WTC11 (cell line): ENCODE results near the gene PTPN12. TPM values are rescaled to one million over a fixed set of nuclear protein-coding genes. Genes with fewer than 3 reads are reported as not detected.

Experiments used
- ATAC-seq: fragments of 200-7000 bp; cut with Tn5 transposase; 2 replicates; pipeline ENCODE4 v1.10.0; 2021; ENCODE audit warnings: mild to moderate bottlenecking, moderate library complexity
- CTCF ChIA-PET: fragments of 300-600 bp; sonication (Branson Sonifier 250); formaldehyde crosslinking; loops from one replicate; lab custom pipeline; 2021; ENCODE audit warnings: antibody characterized with exemption; lab: Charles Lee
- POLR2A ChIA-PET: fragments of 350-600 bp; sonication (Branson Sonifier 250); formaldehyde crosslinking; loops from one replicate; lab custom pipeline; 2021; ENCODE audit warnings: antibody characterized with exemption; lab: Charles Lee
- DNase-seq: peaks from one replicate; pipeline ENCODE4 v3.0.0; 2021; ENCODE audit warnings: low spot score
- H3K27ac Mint-ChIP-seq: 2 replicates; pipeline ENCODE4 v1.8.0; 2021; ENCODE audit warnings: mixed read lengths
- H3K27me3 Mint-ChIP-seq: 2 replicates; pipeline ENCODE4 v1.8.0; 2021; ENCODE audit warnings: low read depth, mild to moderate bottlenecking, moderate library complexity, mixed read lengths
- H3K36me3 Mint-ChIP-seq: 2 replicates; pipeline ENCODE4 v1.8.0; 2021; ENCODE audit warnings: mixed read lengths
- H3K4me1 Mint-ChIP-seq: 2 replicates; pipeline ENCODE4 v1.8.0; 2022; ENCODE audit warnings: mixed read lengths
- H3K4me3 Mint-ChIP-seq: 2 replicates; pipeline ENCODE4 v1.8.0; 2021; ENCODE audit warnings: mild to moderate bottlenecking, moderate library complexity, mixed read lengths
- H3K9me3 Mint-ChIP-seq: 2 replicates; pipeline ENCODE4 v1.8.0; 2021; ENCODE audit warnings: mixed read lengths
- AFF4 ChIP-seq: sonication (generic); formaldehyde crosslinking; IDR thresholded peaks from 2 replicates; pipeline ENCODE4 v1.8.1; 2023; ENCODE audit warnings: mild to moderate bottlenecking, missing genetic modification reagents, borderline replicate concordance
- E2F4 ChIP-seq: sonication (generic); formaldehyde crosslinking; IDR thresholded peaks from 2 replicates; pipeline ENCODE4 v1.8.1; 2022; ENCODE audit warnings: low read depth, mild to moderate bottlenecking, moderate library complexity, missing genetic modification reagents, borderline replicate concordance
- ELF4 ChIP-seq: sonication (generic); formaldehyde crosslinking; IDR thresholded peaks from 2 replicates; pipeline ENCODE4 v1.8.1; 2022; ENCODE audit warnings: low read depth, mild to moderate bottlenecking, moderate library complexity, missing genetic modification reagents
- EMX1 ChIP-seq: fragments of 250-450 bp; sonication (Bioruptor Pico); IDR thresholded peaks from 2 replicates; pipeline ENCODE4 v1.8.0; 2021; ENCODE audit warnings: mild to moderate bottlenecking
- ETV6 ChIP-seq: sonication (generic); formaldehyde crosslinking; IDR thresholded peaks from 2 replicates; pipeline ENCODE4 v1.8.1; 2022; ENCODE audit warnings: mild to moderate bottlenecking, missing genetic modification reagents
- FOXJ3 ChIP-seq: sonication (generic); formaldehyde crosslinking; IDR thresholded peaks from 2 replicates; pipeline ENCODE4 v1.9.0; 2021; ENCODE audit warnings: missing genetic modification reagents, mild to moderate bottlenecking, borderline replicate concordance
- GABPB1 ChIP-seq: sonication (generic); formaldehyde crosslinking; IDR thresholded peaks from 2 replicates; pipeline ENCODE4 v1.8.1; 2023; ENCODE audit warnings: mild to moderate bottlenecking, missing genetic modification reagents
- GTF2I ChIP-seq: fragments of 250-450 bp; sonication (Bioruptor Pico); conservative IDR thresholded peaks from 2 replicates; pipeline ENCODE4 v1.4.0; 2021; ENCODE audit warnings: mild to moderate bottlenecking
- HMGXB4 ChIP-seq: sonication (generic); formaldehyde crosslinking; IDR thresholded peaks from 2 replicates; pipeline ENCODE4 v1.8.1; 2023; ENCODE audit warnings: mild to moderate bottlenecking, moderate library complexity, missing genetic modification reagents
- IRF1 ChIP-seq: sonication (generic); formaldehyde crosslinking; IDR thresholded peaks from 2 replicates; pipeline ENCODE4 v1.8.0; 2023; ENCODE audit warnings: missing genetic modification reagents
- JUN ChIP-seq: sonication (generic); formaldehyde crosslinking; IDR thresholded peaks from 2 replicates; pipeline ENCODE4 v1.8.0; 2023; ENCODE audit warnings: mild to moderate bottlenecking, missing genetic modification reagents
- SMAD4 ChIP-seq: sonication (generic); formaldehyde crosslinking; IDR thresholded peaks from 2 replicates; pipeline ENCODE4 v1.8.0; 2022; ENCODE audit warnings: mild to moderate bottlenecking, missing genetic modification reagents
- TEAD1 ChIP-seq: sonication (generic); formaldehyde crosslinking; IDR thresholded peaks from 2 replicates; pipeline ENCODE4 v1.8.0; 2022; ENCODE audit warnings: mild to moderate bottlenecking, missing genetic modification reagents
- ZBTB21 ChIP-seq: sonication (generic); formaldehyde crosslinking; IDR thresholded peaks from 2 replicates; pipeline ENCODE4 v1.8.1; 2023; ENCODE audit warnings: mild to moderate bottlenecking, missing genetic modification reagents, borderline replicate concordance
- ZNF121 ChIP-seq: sonication (generic); formaldehyde crosslinking; IDR thresholded peaks from 2 replicates; pipeline ENCODE4 v1.8.0; 2023; ENCODE audit warnings: missing genetic modification reagents
- ZNF425 ChIP-seq: fragments of 250-450 bp; sonication (Bioruptor Pico); conservative IDR thresholded peaks from 2 replicates; pipeline ENCODE4 v1.9.0; 2021; ENCODE audit warnings: mild to moderate bottlenecking
- ZNF512 ChIP-seq: sonication (generic); formaldehyde crosslinking; IDR thresholded peaks from 2 replicates; pipeline ENCODE4 v1.8.1; 2022; ENCODE audit warnings: missing genetic modification reagents, borderline replicate concordance
- ZNF532 ChIP-seq: fragments of 250-450 bp; sonication (Bioruptor Pico); IDR thresholded peaks from 2 replicates; pipeline ENCODE4 v1.9.0; 2021; ENCODE audit warnings: mild to moderate bottlenecking, borderline replicate concordance
- total RNA-seq: library from RNA; stranded (reverse); gene quantifications from 3 replicates; pipeline ENCODE4 v1.2.3, GENCODE V29; 2021

The PTPN12 gene
- total RNA-seq, 1 experiment from 2014 or later = 102 TPM

- TF ChIP-seq ETV6 = peak; percentile 29; the same call in 1 of the 2 replicates
Observed at GRCh38 chr7:77536413-77537135, 521 bp upstream of the PTPN12 start (continued).

- H3K9me3 Mint-ChIP-seq = no peaks in the 10 kb centered on the region
- H3K4me1 Mint-ChIP-seq = peaks cover 39% of the 10 kb centered on the region
- ChIA-PET POLR2A (interaction anchor here (0.5 kb wide), 1 partner anchor 63 kb away, joined by 4 read pairs; no protein-coding TSS in a partner anchor), CTCF (no interaction called here)
- H3K27me3 Mint-ChIP-seq = peaks cover 4% of the 10 kb centered on the region; the same call in 1 of the 2 replicates
- peak overlapping the region; percentile 95 for H3K4me3 Mint-ChIP-seq
- H3K27ac Mint-ChIP-seq = peak overlapping the region; percentile 88
- peak; percentile 3 for ATAC-seq
- H3K36me3 Mint-ChIP-seq = peaks cover 7% of the 10 kb centered on the region
- DNase-seq = peak; percentile 31
- no peak for TF ChIP-seq GABPB1
- peak; percentile 11; the same call in 1 of the 2 replicates for TF ChIP-seq JUN (CRISPR knock-in tag)
- TF ChIP-seq ZNF425 (CRISPR knock-in tag) = no peak
- TF ChIP-seq ZNF512 (CRISPR knock-in tag) = no peak
- TF ChIP-seq E2F4 = no peak
- 0 out of 2 replicates have a peak, but pooled peaks have one; percentile 19 for TF ChIP-seq TEAD1 (CRISPR knock-in tag)
- peak; percentile 53; the same call in 1 of the 2 replicates for TF ChIP-seq HMGXB4 (CRISPR knock-in tag)
- no peak for TF ChIP-seq GTF2I (CRISPR knock-in tag)
- TF ChIP-seq SMAD4 = no peak
- 0 out of 2 replicates have a peak, but pooled peaks have one; percentile 37 for TF ChIP-seq ZBTB21
- TF ChIP-seq ZNF121 (CRISPR knock-in tag) = no peak
- TF ChIP-seq ZNF532 = no peak
- no peak for TF ChIP-seq AFF4 (CRISPR knock-in tag)
- TF ChIP-seq IRF1 (CRISPR knock-in tag) = no peak
- TF ChIP-seq FOXJ3 (CRISPR knock-in tag) = no peak
- TF ChIP-seq EMX1 (CRISPR knock-in tag) = no peak
- no peak for TF ChIP-seq ELF4 (CRISPR knock-in tag)
Observed at GRCh38 chr7:77537778-77538280, 734 bp downstream of the PTPN12 start.
